Neural cell (in vitro differentiated cells): ENCODE results near the gene MRPS27. TPM values are rescaled to one million over a fixed set of nuclear protein-coding genes. Genes with fewer than 3 reads are reported as not detected.

Experiments used
- H2AFZ ChIP-seq: fragments of 200-600, 300-800 bp; sonication (generic), shearing (Covaris generic); 2 replicates; pipeline ENCODE4 v1.6.0; 2014; ENCODE audit warnings: low read depth, mild to moderate bottlenecking, antibody characterized with exemption, low read length, moderate library complexity
- H3F3A ChIP-seq: fragments of 200-600 bp; shearing (Covaris generic); 2 replicates; pipeline ENCODE4 v1.6.1; 2016; ENCODE audit warnings: mild to moderate bottlenecking, moderate library complexity, mixed read lengths, antibody characterized with exemption, low read length; ENCODE audit not compliant: insufficient read depth, poor library complexity, severe bottlenecking
- H3K27ac ChIP-seq: fragments of 200-600, 300-800 bp; sonication (generic), shearing (Covaris generic); 2 replicates; pipeline ENCODE4 v1.5.1; 2014; ENCODE audit warnings: mild to moderate bottlenecking, low read length, moderate library complexity
- H3K27me3 ChIP-seq: fragments of 300-800, 200-600 bp; sonication (generic), shearing (Covaris generic); 2 replicates; pipeline ENCODE4 v1.6.0; 2014; ENCODE audit warnings: mild to moderate bottlenecking, low read depth, low read length, moderate library complexity; ENCODE audit not compliant: insufficient read depth
- H3K36me3 ChIP-seq: fragments of 300-800, 200-600 bp; sonication (generic), shearing (Covaris generic); 2 replicates; pipeline ENCODE4 v1.5.1; 2014; ENCODE audit warnings: mild to moderate bottlenecking, antibody characterized with exemption, low read length, moderate library complexity; ENCODE audit not compliant: insufficient read depth
- H3K4me2 ChIP-seq: fragments of 300-800, 200-600 bp; sonication (generic), shearing (Covaris generic); 2 replicates; pipeline ENCODE4 v1.6.0; 2014; ENCODE audit warnings: mild to moderate bottlenecking, low read length
- H3K4me3 ChIP-seq: fragments of 300-800, 200-600 bp; sonication (generic), shearing (Covaris generic); 2 replicates; pipeline ENCODE4 v1.5.1; 2014; ENCODE audit warnings: mild to moderate bottlenecking, low read length, moderate library complexity
- H3K79me2 ChIP-seq: fragments of 200-600 bp; shearing (Covaris generic); replicated peaks from 2 replicates; pipeline ENCODE4 v1.6.0; 2014; ENCODE audit warnings: mild to moderate bottlenecking, low read length, moderate library complexity; ENCODE audit not compliant: insufficient read depth
- H3K9ac ChIP-seq: fragments of 300-800, 200-600 bp; sonication (generic), shearing (Covaris generic); 2 replicates; pipeline ENCODE4 v1.6.1; 2016; ENCODE audit warnings: mild to moderate bottlenecking, low read length, mixed read lengths
- H3K9me2 ChIP-seq: fragments of 200-600 bp; shearing (Covaris generic); 2 replicates; pipeline ENCODE4 v1.6.1; 2016; ENCODE audit warnings: mild to moderate bottlenecking, low read length, mixed read lengths; ENCODE audit not compliant: insufficient read depth
- H3K9me3 ChIP-seq: fragments of 200-600, 300-800 bp; sonication (generic), shearing (Covaris generic); 2 replicates; pipeline ENCODE4 v1.6.1; 2016; ENCODE audit warnings: mild to moderate bottlenecking, mixed run types, low read length, moderate library complexity, mixed read lengths
- H4K20me1 ChIP-seq: fragments of 200-600 bp; shearing (Covaris generic); 2 replicates; pipeline ENCODE4 v1.6.1; 2016; ENCODE audit warnings: mild to moderate bottlenecking, mixed run types; ENCODE audit not compliant: insufficient read depth
- CTCF ChIP-seq: fragments of 450-650 bp; IDR thresholded peaks from 2 replicates; pipeline ENCODE4 v1.5.1; 2014; ENCODE audit warnings: antibody characterized with exemption, mild to moderate bottlenecking, moderate library complexity; ENCODE audit not compliant: poor library complexity, severe bottlenecking
- EP300 ChIP-seq: fragments of 450-650 bp; conservative IDR thresholded peaks from 2 replicates; pipeline ENCODE4 v1.6.1; 2014; ENCODE audit warnings: antibody characterized with exemption, mild to moderate bottlenecking, moderate library complexity; ENCODE audit not compliant: poor library complexity, severe bottlenecking
- EZH2 ChIP-seq: fragments of 200-600, 300-800 bp; shearing (Covaris generic), sonication (generic); IDR thresholded peaks from 2 replicates; pipeline ENCODE4 v1.6.1; 2014; ENCODE audit warnings: antibody characterized with exemption, low read length, borderline replicate concordance, mild to moderate bottlenecking; ENCODE audit not compliant: insufficient read depth, poor library complexity, severe bottlenecking
- MXI1 ChIP-seq: fragments of 450-650 bp; conservative IDR thresholded peaks from 2 replicates; pipeline ENCODE4 v1.6.1; 2014; ENCODE audit warnings: antibody characterized with exemption, mild to moderate bottlenecking; ENCODE audit not compliant: poor library complexity, severe bottlenecking
- POLR2AphosphoS5 ChIP-seq: IDR thresholded peaks from 2 replicates; pipeline ENCODE4 v1.6.1; 2012
- RAD21 ChIP-seq: fragments of 450-650 bp; conservative IDR thresholded peaks from 2 replicates; pipeline ENCODE4 v1.6.1; 2014; ENCODE audit warnings: antibody characterized with exemption, mild to moderate bottlenecking, moderate library complexity
- SMC3 ChIP-seq: fragments of 450-650 bp; conservative IDR thresholded peaks from 2 replicates; pipeline ENCODE4 v1.6.1; 2014; ENCODE audit warnings: antibody characterized with exemption, mild to moderate bottlenecking, moderate library complexity; ENCODE audit not compliant: poor library complexity
- TAF1 ChIP-seq: IDR thresholded peaks from 2 replicates; pipeline ENCODE4 v1.6.1; 2012; ENCODE audit warnings: low read depth
- polyA plus RNA-seq: library from polyadenylated mRNA; depleted of rRNA; stranded (reverse); fragments of >200 nt; gene quantifications from 2 replicates; pipeline ENCODE4 v1.2.3, GENCODE V29; 2014
- TF ChIP-seq, protein P1 (sequence below): IDR thresholded peaks from 2 replicates; pipeline ENCODE4 v1.6.1; 2012; ENCODE audit warnings: borderline replicate concordance

MRPS27 gene
- polyA plus RNA-seq, 1 donor from 2014 or later: 36.7 TPM

DNA sequence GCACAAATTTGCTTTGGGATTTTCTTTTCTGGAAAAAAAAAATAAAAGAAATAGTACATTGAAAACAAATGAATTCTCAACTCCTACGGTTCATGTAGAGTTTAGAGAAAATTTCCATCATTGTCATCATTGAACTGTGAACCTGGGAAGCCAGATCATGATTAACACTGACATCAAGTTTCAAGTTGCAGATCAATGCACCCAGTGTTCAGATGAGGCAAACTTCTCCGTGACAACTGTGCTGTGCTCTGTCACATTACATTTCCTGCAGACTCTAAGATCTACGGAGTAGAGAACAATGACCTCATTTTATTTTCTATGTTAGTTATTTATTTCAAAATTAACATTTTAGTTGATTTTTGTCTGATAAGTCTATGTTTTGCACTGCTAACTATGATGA, 113.0 kb downstream of the MRPS27 start:
- H3K9ac ChIP-seq: no peak overlapping the region
- H3K4me2 ChIP-seq: no peak overlapping the region
- no peak overlapping the region for H2AFZ ChIP-seq
- peaks cover 44% of the 10 kb centered on the region for H3K36me3 ChIP-seq
- no peaks in the 10 kb centered on the region for H3K27me3 ChIP-seq
- TF ChIP-seq CTCF: no peak
- no peak for TF ChIP-seq MXI1
- TF ChIP-seq TAF1: no peak
- TF ChIP-seq RAD21: no peak
- TF ChIP-seq, protein P1, sequence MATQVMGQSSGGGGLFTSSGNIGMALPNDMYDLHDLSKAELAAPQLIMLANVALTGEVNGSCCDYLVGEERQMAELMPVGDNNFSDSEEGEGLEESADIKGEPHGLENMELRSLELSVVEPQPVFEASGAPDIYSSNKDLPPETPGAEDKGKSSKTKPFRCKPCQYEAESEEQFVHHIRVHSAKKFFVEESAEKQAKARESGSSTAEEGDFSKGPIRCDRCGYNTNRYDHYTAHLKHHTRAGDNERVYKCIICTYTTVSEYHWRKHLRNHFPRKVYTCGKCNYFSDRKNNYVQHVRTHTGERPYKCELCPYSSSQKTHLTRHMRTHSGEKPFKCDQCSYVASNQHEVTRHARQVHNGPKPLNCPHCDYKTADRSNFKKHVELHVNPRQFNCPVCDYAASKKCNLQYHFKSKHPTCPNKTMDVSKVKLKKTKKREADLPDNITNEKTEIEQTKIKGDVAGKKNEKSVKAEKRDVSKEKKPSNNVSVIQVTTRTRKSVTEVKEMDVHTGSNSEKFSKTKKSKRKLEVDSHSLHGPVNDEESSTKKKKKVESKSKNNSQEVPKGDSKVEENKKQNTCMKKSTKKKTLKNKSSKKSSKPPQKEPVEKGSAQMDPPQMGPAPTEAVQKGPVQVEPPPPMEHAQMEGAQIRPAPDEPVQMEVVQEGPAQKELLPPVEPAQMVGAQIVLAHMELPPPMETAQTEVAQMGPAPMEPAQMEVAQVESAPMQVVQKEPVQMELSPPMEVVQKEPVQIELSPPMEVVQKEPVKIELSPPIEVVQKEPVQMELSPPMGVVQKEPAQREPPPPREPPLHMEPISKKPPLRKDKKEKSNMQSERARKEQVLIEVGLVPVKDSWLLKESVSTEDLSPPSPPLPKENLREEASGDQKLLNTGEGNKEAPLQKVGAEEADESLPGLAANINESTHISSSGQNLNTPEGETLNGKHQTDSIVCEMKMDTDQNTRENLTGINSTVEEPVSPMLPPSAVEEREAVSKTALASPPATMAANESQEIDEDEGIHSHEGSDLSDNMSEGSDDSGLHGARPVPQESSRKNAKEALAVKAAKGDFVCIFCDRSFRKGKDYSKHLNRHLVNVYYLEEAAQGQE: no peak
- TF ChIP-seq SMC3: no peak
- TF ChIP-seq POLR2AphosphoS5: no peak
- no peak for TF ChIP-seq EP300
- no peak for TF ChIP-seq EZH2
- peaks cover 71% of the 10 kb centered on the region for H3K79me2 ChIP-seq
- no peak overlapping the region for H3K4me3 ChIP-seq
- no peaks in the 10 kb centered on the region for H3K9me3 ChIP-seq
- no peak overlapping the region for H3K27ac ChIP-seq
- peaks cover 11% of the 10 kb centered on the region for H3F3A ChIP-seq
- H4K20me1 ChIP-seq: peaks cover 40% of the 10 kb centered on the region
- no peaks in the 10 kb centered on the region for H3K9me2 ChIP-seq

- Histone ChIP-seq H3K9me3 (no peaks in the 10 kb centered on the region), H3K79me2 (peaks cover 79% of the 10 kb centered on the region), H4K20me1 (peaks cover 47% of the 10 kb centered on the region), H3K4me2 (no peak overlapping the region), H3K27me3 (no peaks in the 10 kb centered on the region), H3K9ac (no peak overlapping the region), H3K36me3 (peaks cover 52% of the 10 kb centered on the region), H3K27ac (no peak overlapping the region), H2AFZ (no peak overlapping the region), H3K4me3 (no peak overlapping the region), H3F3A (peaks cover 11% of the 10 kb centered on the region), H3K9me2 (no peaks in the 10 kb centered on the region)
- no peak for TF ChIP-seq POLR2AphosphoS5
- no peak for TF ChIP-seq EP300
- no peak for TF ChIP-seq EZH2
- no peak for TF ChIP-seq TAF1
- no peak for TF ChIP-seq RAD21
- TF ChIP-seq CTCF: no peak
- TF ChIP-seq MXI1: no peak
- TF ChIP-seq, protein P1: no peak
- TF ChIP-seq SMC3: no peak
Measured at GRCh38 chr5:72206160-72206559, 113.9 kb downstream of the MRPS27 start.
